ENCODE measurements around the gene ZP4.
"Not testable (repeated sequence)": the region's sequence is repeated elsewhere in the genome, so short reads cannot be mapped to it uniquely, and the experiment has no call there.

ZP4 gene

DNA sequence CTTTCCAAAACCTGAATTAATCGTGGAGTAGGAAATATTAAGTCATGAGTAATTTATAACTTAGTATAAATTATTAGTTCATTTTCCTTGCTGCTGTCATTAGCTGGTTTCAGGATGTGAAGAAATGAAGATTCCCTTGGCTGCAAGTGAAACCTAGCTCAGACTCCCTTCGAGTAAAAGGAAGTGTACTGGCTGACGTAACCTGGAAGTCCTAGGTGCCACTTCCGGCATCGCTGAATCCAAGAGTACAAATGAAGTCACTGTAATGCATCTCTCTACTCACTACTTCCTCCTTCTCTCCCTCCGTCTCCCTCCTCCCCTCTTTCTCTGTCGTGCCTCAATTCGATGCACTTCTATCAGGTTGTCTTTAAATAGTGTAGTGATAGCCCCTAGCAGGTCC, 28.8 kb downstream of the ZP4 start:
- no peak overlapping the region for H3K27ac Mint-ChIP-seq
- H3K4me3 Mint-ChIP-seq, result no peak overlapping the region
- H3K9me3 Mint-ChIP-seq, result no peaks in the 10 kb centered on the region

DNA sequence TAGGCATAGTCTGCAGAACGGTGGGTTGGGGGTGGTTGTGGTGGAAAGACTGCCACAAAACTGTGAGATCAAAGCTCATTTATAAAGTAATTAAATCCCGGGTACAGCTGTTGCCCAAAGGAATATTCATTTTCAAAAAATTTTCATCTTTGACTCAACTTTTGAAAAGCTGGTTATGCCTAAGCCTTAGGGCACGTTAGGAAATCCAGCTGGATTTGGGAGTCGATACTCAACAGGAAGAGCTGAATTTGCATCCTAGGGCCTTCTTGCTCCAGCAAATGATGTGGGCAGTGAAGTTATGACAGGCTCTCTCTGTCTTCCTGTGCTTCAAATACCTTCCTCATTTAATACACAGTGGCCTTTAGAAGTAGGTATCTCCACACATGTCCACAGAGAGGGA, 31.7 kb downstream of the ZP4 start:
- H3K4me1 Mint-ChIP-seq (ENCODE audit: low read depth), result no peaks in the 10 kb centered on the region
- no peak overlapping the region for H3K4me3 Mint-ChIP-seq
- H3K36me3 Mint-ChIP-seq (ENCODE audit: low read depth), result no peaks in the 10 kb centered on the region
- no peaks in the 10 kb centered on the region for H3K9me3 Mint-ChIP-seq
- peaks cover 6% of the 10 kb centered on the region for H3K27me3 Mint-ChIP-seq
- H3K27ac Mint-ChIP-seq, result no peak overlapping the region

More for the DNA sequence above, 28.8 kb downstream of the ZP4 start:
- peaks cover 9% of the 10 kb centered on the region for H3K27me3 Mint-ChIP-seq
- no peaks in the 10 kb centered on the region for H3K36me3 Mint-ChIP-seq (ENCODE audit: low read depth)
- H3K4me1 Mint-ChIP-seq (ENCODE audit: low read depth), result no peaks in the 10 kb centered on the region

DNA sequence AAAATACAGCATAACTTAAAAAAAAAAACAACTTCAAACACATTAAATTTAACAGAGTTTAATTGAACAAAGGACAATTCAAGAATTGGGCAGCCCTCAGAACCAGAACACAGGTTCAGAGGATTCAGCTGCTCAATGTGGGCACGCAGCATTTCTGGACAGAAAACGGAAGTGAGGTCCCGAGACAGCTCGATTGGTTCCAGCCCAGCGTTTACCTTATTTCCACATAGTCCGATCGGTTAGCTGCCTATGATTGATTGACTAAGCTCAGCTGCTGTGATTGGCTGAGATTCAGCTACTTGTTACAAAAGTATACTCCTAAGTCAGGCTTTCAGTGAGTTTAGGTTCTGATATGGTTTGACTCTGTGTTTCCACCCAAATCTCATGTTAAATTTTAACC, 33.3 kb downstream of the ZP4 start:
- no peaks in the 10 kb centered on the region for H3K36me3 Mint-ChIP-seq (ENCODE audit: low read depth)
- no peaks in the 10 kb centered on the region for H3K9me3 Mint-ChIP-seq
- H3K4me1 Mint-ChIP-seq (ENCODE audit: low read depth), result no peaks in the 10 kb centered on the region
- no peak overlapping the region for H3K4me3 Mint-ChIP-seq
- peaks cover 8% of the 10 kb centered on the region for H3K27me3 Mint-ChIP-seq
- H3K27ac Mint-ChIP-seq, result no peak overlapping the region

DNA sequence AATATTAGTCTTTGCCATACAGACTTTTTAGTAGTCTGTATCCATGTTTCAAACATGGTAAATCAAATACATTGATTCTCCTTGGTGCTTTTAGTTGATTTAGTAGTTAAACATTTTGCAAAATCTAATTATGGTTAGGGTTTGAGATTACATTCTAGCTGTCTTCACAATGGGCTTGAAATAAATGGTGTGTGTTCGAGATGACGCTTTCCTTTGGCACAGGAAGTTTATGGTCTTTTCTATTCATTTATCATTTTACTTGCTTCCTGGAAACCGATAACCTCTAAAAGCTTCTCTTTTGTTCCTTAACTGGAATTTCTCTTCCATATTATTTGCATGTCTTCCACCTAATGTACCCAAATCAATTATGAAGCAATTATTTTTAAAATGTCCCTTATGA, 38.4 kb downstream of the ZP4 start:
- Mint-ChIP-seq H3K27me3 (peaks cover 5% of the 10 kb centered on the region), H3K36me3 (ENCODE audit: low read depth) (no peaks in the 10 kb centered on the region), H3K4me1 (ENCODE audit: low read depth) (no peaks in the 10 kb centered on the region), H3K27ac (no peak overlapping the region), H3K9me3 (peaks cover 4% of the 10 kb centered on the region), H3K4me3 (no peak overlapping the region)

DNA sequence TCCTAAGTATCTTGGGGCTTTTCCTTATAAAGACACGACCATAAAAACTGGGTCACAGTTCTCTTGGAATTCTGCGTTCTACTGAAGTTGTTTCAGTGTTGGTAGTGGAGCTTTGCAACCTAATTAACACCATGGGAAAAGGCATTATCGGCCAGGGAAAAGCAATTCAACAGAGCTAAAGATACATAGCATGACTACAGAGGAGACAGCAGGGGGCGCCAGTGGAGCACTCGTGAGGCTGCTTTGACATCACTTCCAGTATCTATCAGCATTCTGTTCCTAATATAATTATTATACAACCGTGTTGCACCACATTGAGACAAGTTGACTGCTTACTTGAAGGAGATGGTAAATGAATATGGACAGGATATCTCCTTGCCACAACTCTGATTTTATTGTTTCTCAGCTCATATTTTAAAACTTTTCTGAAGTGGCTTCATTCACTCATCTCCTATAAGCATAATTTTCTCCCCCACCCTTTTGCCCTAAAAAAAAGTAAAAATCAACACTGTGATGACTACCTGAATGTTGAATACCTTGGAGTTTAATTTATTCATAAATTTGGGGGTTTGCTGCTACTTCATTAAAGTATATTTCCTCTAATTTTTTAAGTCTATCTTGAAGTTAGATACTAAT, 39.4 kb downstream of the ZP4 start:
- H3K36me3 Mint-ChIP-seq (ENCODE audit: low read depth), result no peaks in the 10 kb centered on the region
- no peaks in the 10 kb centered on the region for H3K4me1 Mint-ChIP-seq (ENCODE audit: low read depth)
- no peak overlapping the region for H3K27ac Mint-ChIP-seq

DNA sequence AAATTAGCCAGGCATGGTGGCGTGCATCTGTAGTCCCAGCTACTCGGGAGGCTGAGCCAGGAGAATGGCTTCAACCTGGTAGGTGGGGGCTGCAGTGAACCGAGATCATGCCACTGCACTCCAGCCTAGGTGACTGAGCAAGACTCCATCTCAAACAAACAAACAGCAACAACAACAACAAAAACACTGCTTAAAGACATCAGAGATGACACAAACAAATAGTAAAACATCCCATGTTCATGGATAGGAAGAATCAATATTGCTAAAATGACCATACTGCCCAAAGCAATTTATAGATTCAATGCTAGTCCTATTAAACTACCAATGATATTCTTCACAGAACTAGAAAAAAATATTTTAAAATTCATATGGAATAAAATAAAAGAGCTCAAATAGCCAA, 47.2 kb downstream of the ZP4 start:
- H3K36me3 Mint-ChIP-seq (ENCODE audit: low read depth); H3K4me1 Mint-ChIP-seq (ENCODE audit: low read depth); H3K27me3 Mint-ChIP-seq; H3K9me3 Mint-ChIP-seq; H3K27ac Mint-ChIP-seq; H3K4me3 Mint-ChIP-seq: not testable (repeated sequence)

More for the DNA sequence above, 39.4 kb downstream of the ZP4 start:
- Mint-ChIP-seq H3K4me3 (no peak overlapping the region), H3K27me3 (peaks cover 5% of the 10 kb centered on the region), H3K9me3 (peaks cover 4% of the 10 kb centered on the region)

DNA sequence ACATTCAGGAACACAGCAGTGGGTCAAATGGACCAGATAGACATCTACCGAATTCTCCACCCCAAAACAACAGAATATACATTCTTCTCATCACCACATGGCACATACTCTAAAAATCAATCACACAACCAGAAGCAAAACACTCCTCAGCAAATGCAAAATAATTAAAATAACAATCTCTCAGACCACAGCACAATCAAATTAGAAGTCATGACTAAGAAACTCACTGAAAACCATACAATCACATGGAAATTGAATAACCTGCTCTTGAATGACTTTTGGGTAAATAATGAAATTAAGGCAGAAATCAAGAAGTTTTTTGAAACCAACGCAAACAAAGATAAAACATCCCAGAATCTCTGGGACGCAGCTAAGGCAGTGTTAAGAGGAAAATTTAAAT, 49.2 kb downstream of the ZP4 start:
- H3K27me3 Mint-ChIP-seq, result no peaks in the 10 kb centered on the region
- no peak overlapping the region for H3K27ac Mint-ChIP-seq
- no peaks in the 10 kb centered on the region for H3K4me1 Mint-ChIP-seq (ENCODE audit: low read depth)
- H3K36me3 Mint-ChIP-seq (ENCODE audit: low read depth), result no peaks in the 10 kb centered on the region
- H3K4me3 Mint-ChIP-seq, result no peak overlapping the region
- H3K9me3 Mint-ChIP-seq, result peaks cover 5% of the 10 kb centered on the region

DNA sequence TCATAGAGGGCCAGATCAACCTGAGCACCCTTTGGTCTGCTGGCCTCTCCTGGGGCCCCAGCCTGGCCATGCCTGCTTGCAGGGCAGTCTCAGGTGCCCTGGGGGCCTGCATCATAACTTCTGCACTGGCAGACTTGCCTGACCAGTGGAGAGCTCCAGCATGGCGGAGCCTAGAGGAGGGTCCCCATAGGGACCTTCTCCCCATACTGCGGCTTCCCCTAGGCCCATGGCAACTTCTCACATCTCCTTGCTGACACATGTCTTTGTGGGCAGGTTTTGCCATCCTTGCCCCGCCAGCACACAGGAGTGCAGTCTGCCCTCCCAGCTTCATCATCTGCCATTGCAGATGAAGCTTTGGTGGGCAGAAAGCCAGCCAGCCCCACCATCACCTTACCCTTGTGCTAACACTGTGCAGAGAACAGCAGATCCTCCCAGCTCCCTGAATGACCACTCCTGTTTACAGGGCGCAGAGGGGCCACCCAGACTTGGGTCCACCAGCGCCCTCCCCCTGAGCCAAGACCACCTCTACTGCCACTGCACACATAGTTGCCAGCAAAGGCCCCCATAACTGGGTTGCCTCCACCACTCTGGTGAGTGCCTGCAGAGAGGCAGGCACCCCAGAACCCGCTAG, 51.7 kb downstream of the ZP4 start:
- Mint-ChIP-seq H3K27ac (no peak overlapping the region), H3K27me3 (no peaks in the 10 kb centered on the region), H3K36me3 (ENCODE audit: low read depth) (no peaks in the 10 kb centered on the region), H3K9me3 (no peaks in the 10 kb centered on the region), H3K4me1 (ENCODE audit: low read depth) (no peaks in the 10 kb centered on the region), H3K4me3 (no peak overlapping the region)

DNA sequence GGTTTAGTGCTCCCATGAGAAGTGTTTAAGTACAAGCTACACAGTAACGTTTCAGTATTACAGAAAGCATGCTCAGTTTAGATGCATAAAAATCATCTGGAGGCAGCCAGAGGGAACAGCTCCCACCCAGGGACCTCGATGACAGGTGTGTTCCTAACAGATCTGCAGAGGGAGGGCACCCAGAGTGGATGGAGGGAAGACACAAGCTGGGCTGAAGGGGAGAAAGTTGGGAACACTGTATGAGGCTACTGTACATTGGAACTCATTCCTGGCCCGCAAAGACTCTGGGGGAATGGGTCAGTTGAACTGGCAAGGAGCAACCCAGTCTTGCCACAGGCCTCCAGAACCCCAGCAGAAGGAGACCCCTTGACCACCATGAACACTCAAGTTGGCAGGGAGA, 52.4 kb downstream of the ZP4 start:
- Mint-ChIP-seq H3K4me1 (ENCODE audit: low read depth) (no peaks in the 10 kb centered on the region), H3K9me3 (no peaks in the 10 kb centered on the region), H3K4me3 (no peak overlapping the region), H3K27ac (no peak overlapping the region), H3K27me3 (no peaks in the 10 kb centered on the region), H3K36me3 (ENCODE audit: low read depth) (no peaks in the 10 kb centered on the region)

DNA sequence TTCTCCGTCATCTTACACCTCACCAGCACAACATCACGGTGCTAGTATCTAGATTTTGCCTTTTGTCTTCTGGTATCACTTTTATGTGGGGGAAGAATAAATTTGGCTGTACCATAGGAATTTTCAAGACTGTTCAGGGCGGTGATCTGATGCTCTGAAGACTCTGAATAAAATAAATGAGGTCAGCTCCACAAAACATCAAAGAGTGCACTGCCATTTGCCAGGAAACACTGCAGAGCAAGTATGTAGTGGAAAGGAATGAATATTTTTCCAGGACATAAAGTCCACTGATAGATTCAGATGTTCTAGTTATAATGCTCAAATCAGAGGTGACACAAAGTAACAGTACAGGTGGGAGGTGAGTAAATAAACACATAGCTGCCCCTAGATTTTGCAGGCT, 56.3 kb downstream of the ZP4 start:
- Mint-ChIP-seq H3K36me3 (ENCODE audit: low read depth) (no peaks in the 10 kb centered on the region), H3K27ac (no peak overlapping the region), H3K27me3 (no peaks in the 10 kb centered on the region), H3K4me1 (ENCODE audit: low read depth) (no peaks in the 10 kb centered on the region), H3K4me3 (no peak overlapping the region), H3K9me3 (no peaks in the 10 kb centered on the region)

DNA sequence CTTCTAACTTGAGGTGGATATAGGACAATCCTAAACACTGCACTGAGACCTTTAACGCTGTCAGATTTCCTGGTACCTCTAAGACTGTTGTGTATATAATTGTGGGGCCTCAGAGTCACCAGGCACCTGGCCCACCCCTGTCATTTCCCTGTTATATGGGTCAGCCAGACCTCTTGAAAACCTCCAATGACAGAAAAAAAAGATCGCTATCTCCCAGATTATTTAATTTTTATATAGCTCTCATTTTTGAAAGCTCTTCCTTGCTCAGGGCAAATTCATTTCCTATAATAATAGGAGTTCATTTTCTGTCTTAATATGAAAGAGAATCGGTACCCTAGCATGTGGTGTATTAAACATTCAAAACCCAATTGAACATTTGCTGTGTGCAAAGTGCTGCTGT, 56.7 kb downstream of the ZP4 start:
- no peak overlapping the region for H3K27ac Mint-ChIP-seq
- no peaks in the 10 kb centered on the region for H3K4me1 Mint-ChIP-seq (ENCODE audit: low read depth)
- no peak overlapping the region for H3K4me3 Mint-ChIP-seq
- H3K36me3 Mint-ChIP-seq (ENCODE audit: low read depth), result no peaks in the 10 kb centered on the region
- H3K27me3 Mint-ChIP-seq, result no peaks in the 10 kb centered on the region
- H3K9me3 Mint-ChIP-seq, result no peaks in the 10 kb centered on the region

DNA sequence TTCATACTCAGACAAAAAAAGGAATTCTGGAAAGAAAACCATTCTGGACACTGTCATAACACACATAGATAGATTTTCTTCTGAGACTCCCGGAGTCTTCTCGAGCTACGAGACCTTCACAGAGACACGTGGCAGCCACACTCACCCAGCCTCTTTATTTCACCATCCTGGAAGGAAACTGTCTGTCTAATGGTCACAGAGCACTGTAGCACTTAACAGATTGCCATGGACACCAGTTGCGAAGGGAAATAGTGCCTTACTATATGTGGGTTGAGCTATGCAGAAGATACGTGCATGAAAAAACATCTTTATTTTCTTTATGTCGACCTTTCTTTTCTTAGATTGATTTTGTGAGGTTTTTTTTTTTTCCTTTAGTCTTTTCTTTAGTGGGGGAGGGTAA, 57.9 kb downstream of the ZP4 start:
- no peaks in the 10 kb centered on the region for H3K36me3 Mint-ChIP-seq (ENCODE audit: low read depth)
- H3K27ac Mint-ChIP-seq, result no peak overlapping the region
- no peaks in the 10 kb centered on the region for H3K27me3 Mint-ChIP-seq
- H3K4me3 Mint-ChIP-seq, result no peak overlapping the region
- H3K9me3 Mint-ChIP-seq, result no peaks in the 10 kb centered on the region
- H3K4me1 Mint-ChIP-seq (ENCODE audit: low read depth), result no peaks in the 10 kb centered on the region
